ENCODE measurements around the gene TTC33.
A peak's percentile ranks its signal among the peaks of the same experiment; 100 is the strongest.
"Not testable (repeated sequence)": the region's sequence is repeated elsewhere in the genome, so short reads cannot be mapped to it uniquely, and the experiment has no call there.

TTC33 gene

DNA sequence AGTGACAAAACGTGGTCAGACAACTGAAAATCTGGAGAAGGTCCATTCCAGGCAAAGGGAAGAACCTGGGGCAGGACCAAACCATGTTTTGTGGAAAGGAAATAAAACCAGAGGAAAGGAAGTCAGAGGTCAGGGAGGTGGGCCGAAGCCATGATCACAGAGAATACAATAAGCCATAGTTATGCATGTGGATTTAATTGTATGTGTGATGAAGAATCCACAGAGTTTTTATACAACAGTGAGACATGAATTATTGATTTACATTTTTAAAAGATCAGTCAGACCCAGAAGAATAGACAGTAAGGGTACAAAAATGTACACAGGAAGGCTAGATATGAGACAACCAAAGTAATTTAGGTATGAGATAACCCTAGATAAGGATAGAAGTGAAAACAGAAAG is 20.8 kb downstream of the TTC33 start:
- DNase-seq (ENCODE audit: low spot score), result no peak
- TF ChIP-seq CTCF (IDR thresholded peaks at IDR 0.05; ENCODE audit: poor library complexity, severe bottlenecking), result no peak
- ATAC-seq (ENCODE audit: low read depth), result peak; percentile 58; the same call in 2 of the 3 replicates

DNA sequence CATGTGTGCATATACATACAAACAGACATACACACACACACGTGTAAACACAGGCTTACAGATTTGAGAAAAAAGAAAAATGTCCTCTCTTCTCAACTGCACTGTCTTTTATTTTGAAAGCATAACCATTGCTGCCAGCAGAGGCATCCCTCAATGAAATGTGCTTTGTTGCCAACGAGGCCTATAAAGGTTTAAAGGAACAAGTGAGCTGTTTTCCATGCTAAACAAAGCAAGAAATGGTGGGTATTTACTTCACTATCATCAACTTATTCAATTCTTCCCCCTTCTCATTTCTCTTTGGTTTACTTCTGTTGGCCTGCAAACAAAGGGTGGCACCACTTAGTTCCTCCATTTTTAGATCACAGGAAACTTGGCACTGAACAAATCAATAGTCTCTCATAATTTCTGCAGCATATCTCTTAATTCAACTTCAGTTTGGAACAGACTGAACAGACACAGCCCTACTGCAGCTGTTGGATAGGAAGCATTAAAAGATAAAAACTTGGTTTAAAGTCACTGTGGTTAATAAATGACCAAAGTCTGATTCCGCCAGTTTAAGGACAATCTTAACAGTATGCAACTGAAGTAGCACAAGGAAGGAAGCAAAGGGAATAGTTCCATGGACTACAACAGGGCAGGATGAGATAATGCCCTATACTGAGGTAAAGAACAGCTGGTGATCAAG is 21.7 kb downstream of the TTC33 start:
- TF ChIP-seq CTCF (IDR thresholded peaks at IDR 0.05; ENCODE audit: poor library complexity, severe bottlenecking), result no peak
- Histone ChIP-seq H3K4me3 (ENCODE audit: severe bottlenecking) (no peak overlapping the region), H3K27me3 (ENCODE audit: insufficient read depth, poor library complexity, severe bottlenecking) (no peaks in the 10 kb centered on the region), H3K9me3 (ENCODE audit: severe bottlenecking) (no peaks in the 10 kb centered on the region), H3K36me3 (ENCODE audit: low read depth) (no peaks in the 10 kb centered on the region), H3K27ac (ENCODE audit: poor library complexity, severe bottlenecking) (no peak overlapping the region), H3K4me1 (ENCODE audit: insufficient read depth, poor library complexity, severe bottlenecking) (peaks cover 8% of the 10 kb centered on the region)
- ATAC-seq (ENCODE audit: low read depth) (no peak), DNase-seq (ENCODE audit: low spot score) (no peak)

More for the DNA sequence above, 20.8 kb downstream of the TTC33 start:
- Histone ChIP-seq H3K36me3 (ENCODE audit: low read depth) (peaks cover 5% of the 10 kb centered on the region; the same call in 1 of the 2 replicates), H3K4me1 (ENCODE audit: insufficient read depth, poor library complexity, severe bottlenecking) (peaks cover 8% of the 10 kb centered on the region), H3K27ac (ENCODE audit: poor library complexity, severe bottlenecking) (peak overlapping the region; percentile 3), H3K4me3 (ENCODE audit: severe bottlenecking) (no peak overlapping the region), H3K27me3 (ENCODE audit: insufficient read depth, poor library complexity, severe bottlenecking) (no peaks in the 10 kb centered on the region), H3K9me3 (ENCODE audit: severe bottlenecking) (no peaks in the 10 kb centered on the region)

DNA sequence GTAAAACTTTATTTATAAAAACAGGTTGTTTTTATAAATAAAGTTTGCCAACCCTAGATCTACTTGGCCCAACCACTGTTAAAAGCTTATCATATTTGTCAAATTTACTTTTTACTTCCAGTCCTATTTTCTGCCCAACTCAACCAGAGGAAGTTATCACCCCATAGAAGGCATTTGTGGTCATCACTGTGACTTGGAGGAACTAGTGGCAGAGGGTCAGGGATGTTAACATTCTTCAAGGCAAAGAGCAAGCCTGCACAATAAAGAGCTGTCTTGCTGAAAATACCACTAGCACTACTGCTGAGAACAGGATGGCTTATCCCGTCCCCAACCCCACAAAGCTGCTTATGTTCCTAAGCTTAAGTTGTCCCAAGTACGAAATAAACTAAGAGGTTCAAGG is 22.3 kb downstream of the TTC33 start:
- no peak overlapping the region for H3K27ac ChIP-seq (ENCODE audit: poor library complexity, severe bottlenecking)
- no peaks in the 10 kb centered on the region for H3K27me3 ChIP-seq (ENCODE audit: insufficient read depth, poor library complexity, severe bottlenecking)
- no peak overlapping the region for H3K4me3 ChIP-seq (ENCODE audit: severe bottlenecking)
- DNase-seq (ENCODE audit: low spot score) (no peak), ATAC-seq (ENCODE audit: low read depth) (no peak)
- H3K36me3 ChIP-seq (ENCODE audit: low read depth), result no peaks in the 10 kb centered on the region
- no peaks in the 10 kb centered on the region for H3K9me3 ChIP-seq (ENCODE audit: severe bottlenecking)
- H3K4me1 ChIP-seq (ENCODE audit: insufficient read depth, poor library complexity, severe bottlenecking), result peaks cover 8% of the 10 kb centered on the region
- TF ChIP-seq CTCF (IDR thresholded peaks at IDR 0.05; ENCODE audit: poor library complexity, severe bottlenecking), result no peak

GRCh38 chr5:40722497-40722911 is 33.3 kb downstream of the TTC33 start:
- not testable (repeated sequence) for H3K4me1 ChIP-seq (ENCODE audit: insufficient read depth, poor library complexity, severe bottlenecking); H3K4me3 ChIP-seq (ENCODE audit: severe bottlenecking); H3K36me3 ChIP-seq (ENCODE audit: low read depth); ATAC-seq (ENCODE audit: low read depth); H3K27ac ChIP-seq (ENCODE audit: poor library complexity, severe bottlenecking); H3K27me3 ChIP-seq (ENCODE audit: insufficient read depth, poor library complexity, severe bottlenecking); H3K9me3 ChIP-seq (ENCODE audit: severe bottlenecking); DNase-seq (ENCODE audit: low spot score)

DNA sequence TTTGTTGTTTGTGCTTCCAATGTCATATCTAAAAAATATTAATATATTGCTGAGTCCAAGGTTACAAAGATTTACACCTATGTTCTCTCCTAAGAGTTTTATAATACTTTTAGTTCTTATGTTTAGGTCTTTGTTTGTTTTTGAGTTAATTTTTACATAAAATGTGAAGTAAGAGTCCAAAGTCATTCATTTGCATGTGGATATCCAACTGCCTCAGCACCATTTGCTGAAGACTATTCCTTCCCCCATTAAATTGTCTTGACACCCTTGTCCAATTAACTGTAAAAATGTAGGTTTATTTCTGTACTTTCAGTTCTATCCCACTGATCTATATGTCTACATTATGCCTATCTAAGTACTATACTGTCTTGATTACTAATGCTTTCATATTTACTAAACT is 35.7 kb downstream of the TTC33 start:
- Histone ChIP-seq H3K36me3 (ENCODE audit: low read depth) (no peaks in the 10 kb centered on the region; the same call in none of the 2 replicates), H3K9me3 (ENCODE audit: severe bottlenecking) (no peaks in the 10 kb centered on the region), H3K27ac (ENCODE audit: poor library complexity, severe bottlenecking) (no peak overlapping the region), H3K27me3 (ENCODE audit: insufficient read depth, poor library complexity, severe bottlenecking) (no peaks in the 10 kb centered on the region), H3K4me1 (ENCODE audit: insufficient read depth, poor library complexity, severe bottlenecking) (peaks cover 4% of the 10 kb centered on the region), H3K4me3 (ENCODE audit: severe bottlenecking) (no peak overlapping the region)
- no peak for TF ChIP-seq CTCF (IDR thresholded peaks at IDR 0.05; ENCODE audit: poor library complexity, severe bottlenecking)
- no peak for DNase-seq (ENCODE audit: low spot score)
- no peak for ATAC-seq (ENCODE audit: low read depth)

All from RWPE2 (cell line).